Rectal smooth muscle tissue (tissue), 1 donor: ENCODE results near the gene ITIH4.

Source experiments
- H3K27ac ChIP-seq: one replicate; pipeline ENCODE4 v1.7.0; 2013; ENCODE audit warnings: low read depth, low read length, inconsistent platforms
- H3K27me3 ChIP-seq: one replicate; pipeline ENCODE4 v1.7.0; 2013; ENCODE audit warnings: low read length; ENCODE audit not compliant: control insufficient read depth, insufficient read depth
- H3K36me3 ChIP-seq: one replicate; pipeline ENCODE4 v1.7.0; 2013; ENCODE audit warnings: low read length; ENCODE audit not compliant: control insufficient read depth, insufficient read depth
- H3K4me1 ChIP-seq: one replicate; pipeline ENCODE4 v1.7.0; 2013; ENCODE audit warnings: low read length; ENCODE audit not compliant: control insufficient read depth, insufficient read depth
- H3K4me3 ChIP-seq: one replicate; pipeline ENCODE4 v1.7.0; 2013; ENCODE audit warnings: low read length
- H3K9ac ChIP-seq: one replicate; pipeline ENCODE4 v1.7.0; 2013; ENCODE audit warnings: low read length

ITIH4 gene

GRCh38 chr3:52865994-52866393 is 35.5 kb upstream of the ITIH4 start:
- Histone ChIP-seq H3K9ac (no peak overlapping the region), H3K4me3 (no peak overlapping the region), H3K4me1 (no peaks in the 10 kb centered on the region), H3K36me3 (no peaks in the 10 kb centered on the region), H3K27ac (no peak overlapping the region), H3K27me3 (no peaks in the 10 kb centered on the region)

GRCh38 chr3:52860424-52860768 is 29.9 kb upstream of the ITIH4 start:
- H3K4me1 ChIP-seq: no peaks in the 10 kb centered on the region
- no peak overlapping the region for H3K9ac ChIP-seq
- no peaks in the 10 kb centered on the region for H3K36me3 ChIP-seq
- no peak overlapping the region for H3K4me3 ChIP-seq
- no peaks in the 10 kb centered on the region for H3K27me3 ChIP-seq
- H3K27ac ChIP-seq: no peak overlapping the region

- no peaks in the 10 kb centered on the region for H3K4me1 ChIP-seq
- no peaks in the 10 kb centered on the region for H3K27me3 ChIP-seq
- H3K4me3 ChIP-seq: no peak overlapping the region
- H3K27ac ChIP-seq: no peak overlapping the region
- no peak overlapping the region for H3K9ac ChIP-seq
- no peaks in the 10 kb centered on the region for H3K36me3 ChIP-seq
Observed at GRCh38 chr3:52859686-52860423, 29.4 kb upstream of the ITIH4 start.

- H3K4me1 ChIP-seq: no peaks in the 10 kb centered on the region
- no peak overlapping the region for H3K9ac ChIP-seq
- H3K27me3 ChIP-seq: no peaks in the 10 kb centered on the region
- H3K27ac ChIP-seq: no peak overlapping the region
- H3K4me3 ChIP-seq: no peak overlapping the region
- no peaks in the 10 kb centered on the region for H3K36me3 ChIP-seq
Observed at GRCh38 chr3:52857864-52858263, 27.4 kb upstream of the ITIH4 start.

GRCh38 chr3:52857133-52857532 is 26.7 kb upstream of the ITIH4 start:
- H3K4me3 ChIP-seq: no peak overlapping the region
- no peaks in the 10 kb centered on the region for H3K27me3 ChIP-seq
- peak overlapping the region; percentile 54 for H3K27ac ChIP-seq
- no peaks in the 10 kb centered on the region for H3K4me1 ChIP-seq
- H3K9ac ChIP-seq: no peak overlapping the region
- H3K36me3 ChIP-seq: peaks cover 4% of the 10 kb centered on the region

GRCh38 chr3:52856666-52857065 is 26.2 kb upstream of the ITIH4 start:
- H3K9ac ChIP-seq: no peak overlapping the region
- no peak overlapping the region for H3K4me3 ChIP-seq
- H3K4me1 ChIP-seq: no peaks in the 10 kb centered on the region
- peaks cover 8% of the 10 kb centered on the region for H3K36me3 ChIP-seq
- H3K27ac ChIP-seq: peak overlapping the region; percentile 54
- H3K27me3 ChIP-seq: no peaks in the 10 kb centered on the region

- Histone ChIP-seq H3K36me3 (peaks cover 14% of the 10 kb centered on the region), H3K27ac (no peak overlapping the region), H3K27me3 (no peaks in the 10 kb centered on the region), H3K9ac (no peak overlapping the region), H3K4me1 (no peaks in the 10 kb centered on the region), H3K4me3 (no peak overlapping the region)
Observed at GRCh38 chr3:52854013-52854412, 23.5 kb upstream of the ITIH4 start.

- H3K27ac ChIP-seq: no peak overlapping the region
- no peaks in the 10 kb centered on the region for H3K27me3 ChIP-seq
- peaks cover 14% of the 10 kb centered on the region for H3K36me3 ChIP-seq
- H3K4me3 ChIP-seq: no peak overlapping the region
- peaks cover 5% of the 10 kb centered on the region for H3K4me1 ChIP-seq
- no peak overlapping the region for H3K9ac ChIP-seq
Observed at GRCh38 chr3:52852419-52852818, 21.9 kb upstream of the ITIH4 start.

- Histone ChIP-seq H3K27ac (no peak overlapping the region), H3K4me3 (no peak overlapping the region), H3K4me1 (peaks cover 5% of the 10 kb centered on the region), H3K27me3 (no peaks in the 10 kb centered on the region), H3K9ac (no peak overlapping the region), H3K36me3 (peaks cover 14% of the 10 kb centered on the region)
Observed at GRCh38 chr3:52851348-52851747, 20.9 kb upstream of the ITIH4 start.

- Histone ChIP-seq H3K36me3 (peaks cover 14% of the 10 kb centered on the region), H3K27me3 (no peaks in the 10 kb centered on the region), H3K27ac (no peak overlapping the region), H3K4me1 (peaks cover 10% of the 10 kb centered on the region), H3K9ac (no peak overlapping the region), H3K4me3 (no peak overlapping the region)
Observed at GRCh38 chr3:52849656-52850055, 19.2 kb upstream of the ITIH4 start.

GRCh38 chr3:52848617-52849016 is 18.1 kb upstream of the ITIH4 start:
- H3K9ac ChIP-seq: no peak overlapping the region
- H3K4me1 ChIP-seq: peaks cover 15% of the 10 kb centered on the region
- no peak overlapping the region for H3K4me3 ChIP-seq
- peak overlapping the region; percentile 71 for H3K27ac ChIP-seq
- peaks cover 14% of the 10 kb centered on the region for H3K36me3 ChIP-seq
- no peaks in the 10 kb centered on the region for H3K27me3 ChIP-seq

- H3K27me3 ChIP-seq: no peaks in the 10 kb centered on the region
- no peak overlapping the region for H3K4me3 ChIP-seq
- no peak overlapping the region for H3K27ac ChIP-seq
- H3K36me3 ChIP-seq: peaks cover 14% of the 10 kb centered on the region
- H3K9ac ChIP-seq: no peak overlapping the region
- peaks cover 15% of the 10 kb centered on the region for H3K4me1 ChIP-seq
Observed at GRCh38 chr3:52847726-52848125, 17.3 kb upstream of the ITIH4 start.

GRCh38 chr3:52847241-52847640 is 16.8 kb upstream of the ITIH4 start:
- Histone ChIP-seq H3K27ac (no peak overlapping the region), H3K9ac (no peak overlapping the region)

More at GRCh38 chr3:52847241-52847640, 16.8 kb upstream of the ITIH4 start:
- H3K4me1 ChIP-seq: peaks cover 15% of the 10 kb centered on the region
- H3K4me3 ChIP-seq: no peak overlapping the region
- no peaks in the 10 kb centered on the region for H3K27me3 ChIP-seq
- H3K36me3 ChIP-seq: peaks cover 11% of the 10 kb centered on the region
